Measurements from ENCODE around the gene COMMD8. TPM values are rescaled to one million over a fixed set of nuclear protein-coding genes. Genes with fewer than 3 reads are reported as not detected.

COMMD8 gene
- total RNA-seq, 2 experiments from 2014 or later: 32.4 to 32.8 TPM

DNA sequence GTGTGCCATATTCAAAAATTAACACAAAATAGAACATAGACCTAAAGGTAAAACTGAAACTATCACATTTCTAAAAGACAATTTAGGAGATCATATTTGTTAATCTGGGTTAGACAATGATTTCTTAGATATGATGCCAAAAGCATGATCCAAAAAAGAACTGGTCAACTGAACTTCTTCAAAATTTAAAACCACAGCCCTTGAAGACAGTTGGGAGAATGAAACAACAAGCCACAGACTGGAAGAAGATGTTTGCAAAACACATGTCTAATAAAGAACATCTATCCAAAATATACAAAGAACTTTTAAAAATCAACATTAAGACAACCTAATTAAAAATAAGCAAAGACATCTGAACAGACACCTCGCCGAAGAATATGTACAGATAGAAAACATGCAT is 19.5 kb downstream of the COMMD8 start:
- no peak for DNase-seq
- Mint-ChIP-seq H3K4me1 (peaks cover 6% of the 10 kb centered on the region), H3K9me3 (no peaks in the 10 kb centered on the region), H3K36me3 (peaks cover 8% of the 10 kb centered on the region), H3K4me3 (no peak overlapping the region), H3K27me3 (no peaks in the 10 kb centered on the region), H3K27ac (no peak overlapping the region)

DNA sequence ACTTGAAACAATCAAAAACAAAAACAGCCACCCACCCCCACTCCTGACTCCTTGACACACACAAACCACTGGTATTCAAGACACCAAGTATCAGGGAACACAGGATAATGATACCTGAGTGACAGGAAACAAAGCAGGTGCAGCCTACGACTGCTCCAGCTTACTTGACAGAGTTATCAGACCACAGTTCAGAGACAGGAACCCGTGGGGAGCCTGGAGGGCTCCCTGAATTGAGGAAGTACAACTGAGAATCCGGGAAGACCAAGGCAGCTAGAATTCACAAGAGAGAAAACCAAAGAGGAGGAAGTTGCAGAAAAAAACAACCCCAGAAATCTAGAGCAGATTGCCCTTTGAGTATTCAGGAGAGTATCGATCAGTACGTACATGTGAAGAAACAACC is 20.5 kb downstream of the COMMD8 start:
- H3K4me3 Mint-ChIP-seq: no peak overlapping the region
- no peaks in the 10 kb centered on the region for H3K27me3 Mint-ChIP-seq
- peaks cover 5% of the 10 kb centered on the region for H3K36me3 Mint-ChIP-seq

DNA sequence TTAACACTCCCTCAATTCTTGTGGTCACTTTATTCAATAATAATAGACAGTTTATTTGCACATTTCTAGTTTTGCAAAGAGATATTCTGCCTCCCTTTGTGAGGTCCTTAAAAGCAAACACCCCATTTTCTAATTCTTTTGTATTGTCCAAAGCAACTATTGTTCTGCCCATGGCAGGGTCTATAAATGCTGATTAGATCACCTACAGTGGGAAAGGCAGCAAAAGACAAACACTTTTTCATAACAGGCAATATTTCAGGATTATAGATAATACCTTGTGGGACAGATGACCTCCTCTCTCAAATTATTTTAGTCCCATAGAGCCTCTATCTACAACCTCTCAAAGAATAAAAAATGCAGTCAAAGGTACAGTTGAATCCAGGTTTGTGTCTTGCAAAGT is 28.6 kb downstream of the COMMD8 start:
- Mint-ChIP-seq H3K4me1 (no peaks in the 10 kb centered on the region), H3K9me3 (no peaks in the 10 kb centered on the region), H3K4me3 (no peak overlapping the region)

More for the DNA sequence above, 20.5 kb downstream of the COMMD8 start:
- Mint-ChIP-seq H3K9me3 (no peaks in the 10 kb centered on the region), H3K4me1 (peaks cover 6% of the 10 kb centered on the region), H3K27ac (no peak overlapping the region)
- DNase-seq: no peak

DNA sequence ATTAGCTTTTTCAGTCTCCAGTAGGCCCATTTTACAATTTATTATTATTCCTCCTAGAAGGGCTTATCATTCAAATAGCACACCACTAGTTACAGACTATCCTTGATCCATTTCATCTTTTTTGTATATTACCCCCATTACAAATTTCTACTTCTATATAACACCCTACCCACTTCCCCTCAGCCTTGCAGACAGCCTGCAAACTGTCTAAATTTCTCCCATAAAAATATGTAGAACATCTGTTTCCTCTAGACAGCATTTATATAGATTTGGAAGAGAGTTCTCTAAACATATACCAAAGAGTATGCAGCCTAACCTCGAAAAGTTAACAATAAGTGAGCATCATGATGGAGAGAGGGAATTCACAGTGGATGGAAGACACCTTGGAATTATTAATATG is 30.8 kb downstream of the COMMD8 start:
- no peaks in the 10 kb centered on the region for H3K4me1 Mint-ChIP-seq
- no peaks in the 10 kb centered on the region for H3K36me3 Mint-ChIP-seq
- no peak for DNase-seq
- H3K27ac Mint-ChIP-seq: no peak overlapping the region
- H3K4me3 Mint-ChIP-seq: no peak overlapping the region
- H3K27me3 Mint-ChIP-seq: no peaks in the 10 kb centered on the region
- H3K9me3 Mint-ChIP-seq: no peaks in the 10 kb centered on the region

More for the DNA sequence above, 28.6 kb downstream of the COMMD8 start:
- H3K36me3 Mint-ChIP-seq: no peaks in the 10 kb centered on the region
- no peak for DNase-seq
- no peaks in the 10 kb centered on the region for H3K27me3 Mint-ChIP-seq
- no peak overlapping the region for H3K27ac Mint-ChIP-seq

DNA sequence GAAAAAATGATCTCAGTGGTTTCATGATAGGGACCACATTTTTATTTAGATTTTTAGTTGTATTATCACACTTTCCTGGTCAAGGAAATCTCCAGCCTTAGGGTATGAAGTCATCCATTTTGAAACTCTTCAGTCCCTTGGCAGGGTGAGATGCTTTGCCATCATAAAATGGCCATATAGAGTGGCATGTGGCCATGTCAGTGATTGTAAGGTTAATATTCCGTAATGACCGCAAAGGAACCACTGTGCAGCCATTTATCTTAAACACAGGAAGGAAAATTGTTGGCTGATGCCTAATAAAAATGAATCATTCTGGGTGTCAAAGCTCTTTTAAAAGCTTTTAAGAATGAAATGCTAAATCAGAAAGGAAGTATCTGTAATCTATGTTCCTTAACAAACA is 35.6 kb downstream of the COMMD8 start:
- Mint-ChIP-seq H3K4me3 (no peak overlapping the region), H3K27ac (no peak overlapping the region), H3K27me3 (no peaks in the 10 kb centered on the region), H3K36me3 (no peaks in the 10 kb centered on the region), H3K9me3 (no peaks in the 10 kb centered on the region), H3K4me1 (no peaks in the 10 kb centered on the region)
- no peak for DNase-seq

DNA sequence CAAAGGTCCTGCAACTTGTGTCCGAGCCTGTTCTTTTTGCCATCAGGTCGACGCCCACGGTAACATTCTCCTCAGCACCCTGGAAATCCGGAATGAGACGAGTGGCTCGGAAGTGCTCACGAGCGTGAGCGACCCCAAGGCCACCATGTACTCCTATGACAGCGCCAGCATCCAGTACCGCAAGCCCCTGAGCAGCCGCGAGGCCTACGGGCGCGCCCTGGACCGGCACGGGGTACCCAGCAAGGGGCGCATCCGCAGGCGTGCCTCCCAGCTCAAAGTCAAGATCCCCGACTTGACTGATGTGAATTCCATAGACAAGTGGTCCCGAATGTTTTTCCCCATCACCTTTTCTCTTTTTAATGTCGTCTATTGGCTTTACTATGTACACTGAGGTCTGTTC is 37.9 kb downstream of the COMMD8 start:
- no peaks in the 10 kb centered on the region for H3K9me3 Mint-ChIP-seq
- no peaks in the 10 kb centered on the region for H3K36me3 Mint-ChIP-seq
- DNase-seq: no peak
- no peak overlapping the region for H3K27ac Mint-ChIP-seq
- H3K4me3 Mint-ChIP-seq: no peak overlapping the region
- H3K27me3 Mint-ChIP-seq: no peaks in the 10 kb centered on the region
- no peaks in the 10 kb centered on the region for H3K4me1 Mint-ChIP-seq

DNA sequence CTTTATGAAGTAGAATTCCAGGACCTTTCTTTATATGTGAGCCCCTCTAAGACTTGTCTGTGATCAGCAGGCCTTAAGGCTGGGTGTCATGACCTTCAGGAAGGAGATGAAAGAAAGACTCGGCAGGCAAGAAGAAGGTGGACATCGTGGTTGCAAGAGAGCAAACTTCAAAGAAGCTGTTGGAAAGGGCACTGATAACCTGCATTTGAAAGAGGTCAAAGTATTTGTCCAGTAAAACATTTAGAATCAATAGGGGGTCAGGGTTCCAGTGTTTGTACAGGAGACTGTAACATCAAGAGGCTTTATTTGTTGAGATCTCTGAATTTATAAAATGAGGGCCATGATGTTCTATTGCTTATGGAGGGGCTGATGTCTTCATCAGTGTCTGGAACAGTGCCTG is 44.2 kb downstream of the COMMD8 start:
- Mint-ChIP-seq H3K27ac (no peak overlapping the region), H3K9me3 (no peaks in the 10 kb centered on the region), H3K36me3 (no peaks in the 10 kb centered on the region), H3K4me1 (no peaks in the 10 kb centered on the region), H3K27me3 (no peaks in the 10 kb centered on the region), H3K4me3 (no peak overlapping the region)
- DNase-seq: no peak

DNA sequence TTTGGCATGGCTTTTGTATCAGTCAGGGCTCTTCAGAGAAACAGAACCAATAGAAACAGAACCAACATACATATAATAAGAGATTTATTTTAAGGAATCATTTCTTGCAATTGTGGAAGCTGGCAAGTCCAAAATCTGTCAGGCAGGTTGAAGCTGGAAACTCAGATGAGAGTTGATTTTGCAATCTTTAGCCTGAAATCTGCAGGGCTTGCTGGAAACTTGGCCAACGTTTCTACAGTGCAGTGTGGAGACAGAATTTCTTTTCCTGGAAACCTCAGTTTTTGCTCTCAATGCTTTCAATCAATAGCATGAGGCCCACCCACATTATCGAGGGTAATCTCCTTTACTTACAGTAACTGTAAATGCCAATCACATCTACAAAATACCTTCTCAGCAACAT is 45.4 kb downstream of the COMMD8 start:
- no peak overlapping the region for H3K4me3 Mint-ChIP-seq
- no peaks in the 10 kb centered on the region for H3K9me3 Mint-ChIP-seq
- H3K27ac Mint-ChIP-seq: no peak overlapping the region
- no peaks in the 10 kb centered on the region for H3K4me1 Mint-ChIP-seq
- no peaks in the 10 kb centered on the region for H3K36me3 Mint-ChIP-seq
- no peaks in the 10 kb centered on the region for H3K27me3 Mint-ChIP-seq
- no peak for DNase-seq

DNA sequence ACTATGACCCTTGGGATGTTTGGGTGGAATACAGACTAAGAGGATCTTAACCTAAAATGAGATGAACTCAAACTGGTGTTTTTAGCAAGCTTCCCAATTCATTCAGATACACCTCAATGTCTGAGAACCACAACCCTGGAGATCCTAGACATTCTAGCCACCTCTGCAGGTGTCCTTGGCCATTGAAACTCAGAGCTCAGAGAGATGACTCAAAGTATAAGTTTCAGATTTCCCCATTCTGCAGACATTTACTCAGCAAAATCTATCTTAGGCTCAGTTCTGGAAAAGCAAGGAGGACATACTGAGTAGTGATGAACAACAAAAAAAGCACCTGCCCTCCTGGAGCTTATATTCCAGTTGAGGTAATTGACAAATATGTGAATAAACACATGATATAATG is 47.8 kb downstream of the COMMD8 start:
- H3K9me3 Mint-ChIP-seq: no peaks in the 10 kb centered on the region
- DNase-seq: no peak
- H3K27ac Mint-ChIP-seq: no peak overlapping the region
- H3K4me3 Mint-ChIP-seq: no peak overlapping the region
- H3K4me1 Mint-ChIP-seq: no peaks in the 10 kb centered on the region
- no peaks in the 10 kb centered on the region for H3K27me3 Mint-ChIP-seq
- H3K36me3 Mint-ChIP-seq: no peaks in the 10 kb centered on the region

DNA sequence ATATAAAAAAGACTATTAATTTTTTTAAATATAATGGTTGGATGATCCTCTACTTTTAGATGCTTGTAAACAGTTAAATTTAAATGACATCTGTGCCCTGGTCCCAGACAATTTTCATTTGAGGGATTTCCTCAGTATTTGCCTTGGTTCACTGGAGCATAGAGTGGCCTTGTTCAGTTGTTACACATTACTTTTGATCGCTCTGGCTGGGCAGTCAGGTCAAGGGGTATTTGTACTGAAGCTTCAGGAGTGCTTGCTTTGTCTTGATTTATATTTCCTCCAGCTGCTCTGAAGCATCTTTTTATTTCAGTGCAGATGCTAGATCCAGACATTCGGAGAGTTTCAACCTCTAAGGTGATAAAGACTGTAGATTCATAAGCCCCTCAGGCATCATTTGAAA is 50.0 kb downstream of the COMMD8 start:
- Mint-ChIP-seq H3K27me3 (peaks cover 4% of the 10 kb centered on the region), H3K4me3 (no peak overlapping the region), H3K9me3 (no peaks in the 10 kb centered on the region), H3K27ac (no peak overlapping the region), H3K36me3 (no peaks in the 10 kb centered on the region), H3K4me1 (no peaks in the 10 kb centered on the region)
- no peak for DNase-seq

DNA sequence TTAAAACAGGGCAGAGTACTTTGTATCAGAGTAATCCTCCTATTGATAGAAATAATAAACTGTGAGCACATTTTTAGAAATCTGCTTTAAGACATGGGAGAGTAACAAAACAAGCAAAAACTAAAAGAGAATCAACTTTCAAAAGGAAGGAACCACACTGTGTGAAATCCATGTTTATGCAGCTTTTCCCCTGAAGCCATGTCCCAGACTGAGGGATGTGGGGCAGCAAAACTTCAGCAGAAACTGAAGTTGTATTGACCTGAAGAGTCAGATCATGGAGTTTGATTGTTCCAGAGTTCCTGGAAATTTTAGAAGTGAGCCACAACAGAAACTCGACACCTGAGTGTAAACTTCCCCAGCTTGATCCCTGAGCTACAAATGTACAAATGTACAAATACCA is 53.2 kb downstream of the COMMD8 start:
- peaks cover 5% of the 10 kb centered on the region for H3K27me3 Mint-ChIP-seq
- H3K4me3 Mint-ChIP-seq: no peak overlapping the region
- no peak for DNase-seq
- H3K9me3 Mint-ChIP-seq: no peaks in the 10 kb centered on the region
- no peak overlapping the region for H3K27ac Mint-ChIP-seq
- no peaks in the 10 kb centered on the region for H3K36me3 Mint-ChIP-seq
- H3K4me1 Mint-ChIP-seq: no peaks in the 10 kb centered on the region

DNA sequence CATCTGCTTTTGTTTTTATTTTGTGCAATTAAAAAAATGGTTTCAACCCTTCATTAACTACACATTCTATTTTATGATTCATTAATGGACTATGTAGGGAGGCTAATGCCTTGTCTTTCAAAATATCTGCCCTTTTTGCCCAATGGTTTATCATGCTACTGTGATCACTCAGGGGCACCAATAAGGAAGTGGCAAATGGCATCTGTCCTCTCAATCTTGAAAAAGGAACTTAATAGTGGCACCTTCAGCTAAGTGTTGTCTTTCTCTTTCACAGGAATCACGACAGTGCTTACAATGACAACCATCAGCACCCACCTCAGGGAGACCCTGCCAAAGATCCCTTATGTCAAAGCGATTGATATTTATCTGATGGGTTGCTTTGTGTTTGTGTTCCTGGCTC is 57.1 kb downstream of the COMMD8 start:
- Mint-ChIP-seq H3K36me3 (no peaks in the 10 kb centered on the region), H3K27ac (no peak overlapping the region), H3K4me1 (no peaks in the 10 kb centered on the region), H3K9me3 (no peaks in the 10 kb centered on the region), H3K27me3 (peaks cover 8% of the 10 kb centered on the region), H3K4me3 (no peak overlapping the region)
- no peak for DNase-seq

Other genes starting within 250 kb of the COMMD8 start
- gene ATP10D, start 21.6 kb upstream of the COMMD8 start, total RNA-seq: 1 to 10 TPM; 7.9 to 9.8 TPM